Psoas muscle (tissue), 8 donors: Measurements from ENCODE around the gene ADAD2. TPM values are rescaled to one million over a fixed set of nuclear protein-coding genes. Genes with fewer than 3 reads are reported as not detected.

Experiments
- ATAC-seq, 4 donors: fragments of 200-7000 bp; cut with Tn5 transposase; one replicate each; pipeline ENCODE4 v1.9.1; 2020; ENCODE audit warnings: moderate library complexity in 3 of 4, mild to moderate bottlenecking in 2 of 4
- DNase-seq, 2 donors: peaks; one replicate each; pipeline ENCODE4 v3.0.0-alpha.2; 2020
- H3K27ac ChIP-seq: fragments of 200-600 bp; one replicate; pipeline ENCODE4 v1.8.0; 2022
- H3K27me3 ChIP-seq, 3 donors: fragments of 200-600 bp in 1 of 3; one replicate each; pipeline versions ENCODE4 v1.6.1 to v1.8.0; 2013 to 2022; ENCODE audit warnings: low read length in 2 of 3, mild to moderate bottlenecking in 2 of 3, moderate library complexity in 1 of 3; ENCODE audit not compliant: insufficient read depth in 3 of 3
- H3K36me3 ChIP-seq, 2 donors: fragments of 200-600 bp in 1 of 2; one replicate each; pipeline versions ENCODE4 v1.6.1 to v1.8.0; 2013 to 2022; ENCODE audit warnings: low read depth in 1 of 2, mild to moderate bottlenecking in 1 of 2, moderate library complexity in 1 of 2; ENCODE audit not compliant: insufficient read depth in 1 of 2
- H3K4me1 ChIP-seq: fragments of 200-600 bp; one replicate; pipeline ENCODE4 v1.8.0; 2022
- H3K4me3 ChIP-seq: fragments of 200-600 bp; one replicate; pipeline ENCODE4 v1.8.0; 2022; ENCODE audit warnings: mild to moderate bottlenecking
- H3K9me3 ChIP-seq: fragments of 200-600 bp; one replicate; pipeline ENCODE4 v1.8.0; 2022
- WGBS, 3 donors: extraction: QIAGEN DNeasy Blood & Tissue Kit; methylation state at CpG; one replicate each; pipeline versions ENCODE4 v1.1.6 to v1.1.7; 2013; 5-methylcytosine and 5-hydroxymethylcytosine counted together
- intact Hi-C, 2 donors: fragments of 100-400 bp; cut with DNase I; formaldehyde crosslinking; loops; one replicate each; pipeline versions ENCODE4 v1.11.0 to v1.14.2; 2022
- polyA plus RNA-seq, 3 donors: library from polyadenylated mRNA; stranded (reverse); fragments of 200-250 nt; gene quantifications; one replicate each; pipeline ENCODE4 v1.2.3, GENCODE V29; 2013
- total RNA-seq, 4 donors: library from RNA; stranded (reverse); fragmentation: NEBNext Ultra II Directional in 2 of 4; extraction: Animal tissue kit (Norgen Biotek cat#: 25700) in 2 of 4; gene quantifications; one replicate each; pipeline versions ENCODE4 v1.2.1 to v1.2.4, GENCODE V29; 2021 to 2023
- TF ChIP-seq, protein P1 (sequence below): fragments of 200-600 bp; IDR thresholded peaks from one replicate; pipeline ENCODE4 v1.8.0; 2022; ENCODE audit warnings: antibody characterized with exemption
- donor health status: healthy with polysubstance abuse.
- donor health status: DM: no; HTN: no; CAD: no; lungs with moderate emphysema.
- donor health status: Bipolar disorder and iron deficiency.
- donor health status: healthy.
- donor health status: DM: yes; HTN: yes; CAD: no.
- donor health status: DM: no; HTN: no; CAD: no.
- donor health status: DM: no; HTN: no; CAD: no.
- donor health status: DM: yes; HTN: yes; CAD: no.

ADAD2 gene
- total and polyA plus RNA-seq, 7 donors: 0.17 to 0.69 (median 0.18) TPM; not detected in 4

DNA sequence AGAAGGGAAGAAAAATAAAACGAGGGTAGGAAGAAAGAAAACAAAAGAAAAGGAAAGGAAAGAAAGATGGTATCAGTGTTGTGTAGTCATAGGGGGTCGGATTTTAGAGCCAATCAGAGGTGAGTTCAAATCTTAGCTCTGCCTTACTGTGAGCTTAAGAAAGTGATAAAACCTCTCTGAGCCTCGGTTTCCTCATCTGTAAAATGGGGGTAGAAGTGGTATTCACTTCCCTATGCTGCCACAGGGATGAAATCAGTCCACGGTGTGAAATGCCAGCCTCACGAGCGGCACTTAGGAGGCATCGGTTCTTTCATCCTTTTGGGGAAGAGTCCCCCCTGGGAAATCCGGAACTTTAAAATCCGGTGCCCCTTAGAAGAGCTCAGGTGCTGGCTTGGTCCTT lies 42.8 kb downstream of the ADAD2 start:
- Histone ChIP-seq H3K27ac (no peak overlapping the region), H3K36me3 (no peaks in the 10 kb centered on the region), H3K9me3 (no peaks in the 10 kb centered on the region), H3K27me3 (peaks cover 0 to 9% (median 0%) of the 10 kb centered on the region in 3 donors), H3K4me1 (no peaks in the 10 kb centered on the region), H3K4me3 (no peak overlapping the region)
- ATAC-seq (no peak), DNase-seq (no peak)
- WGBS, 3 donors: 80 to 90% (median 88%) methylated on average over 9 of the region's 9 CpGs
- TF ChIP-seq, protein P1, sequence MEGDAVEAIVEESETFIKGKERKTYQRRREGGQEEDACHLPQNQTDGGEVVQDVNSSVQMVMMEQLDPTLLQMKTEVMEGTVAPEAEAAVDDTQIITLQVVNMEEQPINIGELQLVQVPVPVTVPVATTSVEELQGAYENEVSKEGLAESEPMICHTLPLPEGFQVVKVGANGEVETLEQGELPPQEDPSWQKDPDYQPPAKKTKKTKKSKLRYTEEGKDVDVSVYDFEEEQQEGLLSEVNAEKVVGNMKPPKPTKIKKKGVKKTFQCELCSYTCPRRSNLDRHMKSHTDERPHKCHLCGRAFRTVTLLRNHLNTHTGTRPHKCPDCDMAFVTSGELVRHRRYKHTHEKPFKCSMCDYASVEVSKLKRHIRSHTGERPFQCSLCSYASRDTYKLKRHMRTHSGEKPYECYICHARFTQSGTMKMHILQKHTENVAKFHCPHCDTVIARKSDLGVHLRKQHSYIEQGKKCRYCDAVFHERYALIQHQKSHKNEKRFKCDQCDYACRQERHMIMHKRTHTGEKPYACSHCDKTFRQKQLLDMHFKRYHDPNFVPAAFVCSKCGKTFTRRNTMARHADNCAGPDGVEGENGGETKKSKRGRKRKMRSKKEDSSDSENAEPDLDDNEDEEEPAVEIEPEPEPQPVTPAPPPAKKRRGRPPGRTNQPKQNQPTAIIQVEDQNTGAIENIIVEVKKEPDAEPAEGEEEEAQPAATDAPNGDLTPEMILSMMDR: no peak
- intact Hi-C loops: no loop called here

DNA sequence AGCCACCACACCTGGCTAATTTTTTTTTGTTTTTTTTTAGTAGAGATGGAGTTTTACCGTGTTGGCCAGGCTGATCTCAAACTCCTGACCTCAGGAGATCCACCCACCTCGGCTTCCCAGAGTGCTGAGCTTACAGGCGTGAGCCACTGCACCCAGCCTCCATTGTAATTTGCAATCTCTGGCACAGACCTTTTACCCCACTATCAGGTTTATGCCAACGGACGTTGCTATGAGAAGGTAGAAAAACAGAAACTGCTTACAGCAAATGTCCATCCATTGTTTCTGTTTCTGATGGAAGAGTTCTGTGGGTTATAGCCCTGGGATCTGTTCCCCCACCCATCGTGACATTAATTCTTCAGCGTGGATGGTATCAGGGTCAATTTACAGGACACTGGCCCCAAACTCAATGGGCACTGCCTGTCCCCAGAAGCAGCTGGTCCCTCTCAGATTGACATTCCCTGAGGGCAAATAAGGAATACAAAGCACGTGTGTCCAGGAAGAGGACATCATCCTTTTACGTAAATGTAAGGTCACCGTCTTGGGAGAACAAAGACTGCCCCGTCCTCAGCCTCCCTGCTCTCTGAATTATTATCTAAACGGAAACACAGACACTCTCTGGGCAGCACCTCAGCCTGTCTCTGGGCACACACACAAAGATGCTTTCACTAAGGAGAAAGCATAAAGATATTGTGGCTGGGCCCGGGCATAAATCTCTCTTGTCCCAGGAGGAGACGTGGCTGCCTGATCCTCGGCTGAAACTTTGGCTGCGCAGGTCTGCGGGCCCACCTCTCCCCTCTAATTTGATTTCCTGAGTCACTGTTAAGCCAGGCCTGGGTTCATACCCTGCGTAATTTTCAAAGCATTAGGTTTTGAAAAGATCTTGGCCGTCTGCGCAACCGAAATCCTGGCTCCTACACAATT lies 43.6 kb downstream of the ADAD2 start:
- TF ChIP-seq, protein P1: no peak
- Histone ChIP-seq H3K27me3 (peaks cover 0 to 9% (median 2%) of the 10 kb centered on the region in 3 donors), H3K4me1 (no peaks in the 10 kb centered on the region), H3K36me3 (no peaks in the 10 kb centered on the region), H3K27ac (no peak overlapping the region), H3K4me3 (no peak overlapping the region), H3K9me3 (no peaks in the 10 kb centered on the region)
- ATAC-seq: no peak
- WGBS, 3 donors: 34 to 44% (median 41%) methylated on average over 21 of the region's 21 CpGs
- no peak for DNase-seq
- intact Hi-C loops: no loop called here

DNA sequence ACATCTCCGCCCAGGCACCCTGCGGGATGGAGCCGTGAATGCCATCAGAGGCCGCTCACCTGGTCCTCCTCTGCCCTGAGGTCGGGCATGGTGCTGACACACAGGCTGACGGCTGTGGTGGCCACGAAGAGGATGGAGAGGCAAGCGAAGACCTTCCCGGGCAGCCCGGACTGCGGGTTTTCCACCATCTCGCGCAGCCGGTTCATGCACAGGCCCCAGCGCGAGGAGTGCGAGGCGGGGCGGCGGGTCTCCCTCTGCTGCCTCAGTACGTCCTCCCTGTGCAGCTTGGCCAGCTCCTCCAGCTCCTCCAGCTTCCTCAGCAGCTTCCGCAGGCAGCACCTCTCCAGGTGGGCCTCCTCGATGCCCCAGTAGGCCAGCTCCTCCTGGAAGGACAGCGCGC lies 45.7 kb downstream of the ADAD2 start:
- DNase-seq (no peak), ATAC-seq (no peak)
- Histone ChIP-seq H3K4me3 (no peak overlapping the region), H3K36me3 (no peaks in the 10 kb centered on the region), H3K9me3 (no peaks in the 10 kb centered on the region), H3K27me3 (peaks cover 0 to 19% (median 9%) of the 10 kb centered on the region in 3 donors), H3K27ac (no peak overlapping the region), H3K4me1 (no peaks in the 10 kb centered on the region)
- 88 to 94% (median 92%) methylated on average over 25 of the region's 25 CpGs for WGBS, 3 donors
- intact Hi-C loops: no loop called here
- TF ChIP-seq, protein P1: no peak

DNA sequence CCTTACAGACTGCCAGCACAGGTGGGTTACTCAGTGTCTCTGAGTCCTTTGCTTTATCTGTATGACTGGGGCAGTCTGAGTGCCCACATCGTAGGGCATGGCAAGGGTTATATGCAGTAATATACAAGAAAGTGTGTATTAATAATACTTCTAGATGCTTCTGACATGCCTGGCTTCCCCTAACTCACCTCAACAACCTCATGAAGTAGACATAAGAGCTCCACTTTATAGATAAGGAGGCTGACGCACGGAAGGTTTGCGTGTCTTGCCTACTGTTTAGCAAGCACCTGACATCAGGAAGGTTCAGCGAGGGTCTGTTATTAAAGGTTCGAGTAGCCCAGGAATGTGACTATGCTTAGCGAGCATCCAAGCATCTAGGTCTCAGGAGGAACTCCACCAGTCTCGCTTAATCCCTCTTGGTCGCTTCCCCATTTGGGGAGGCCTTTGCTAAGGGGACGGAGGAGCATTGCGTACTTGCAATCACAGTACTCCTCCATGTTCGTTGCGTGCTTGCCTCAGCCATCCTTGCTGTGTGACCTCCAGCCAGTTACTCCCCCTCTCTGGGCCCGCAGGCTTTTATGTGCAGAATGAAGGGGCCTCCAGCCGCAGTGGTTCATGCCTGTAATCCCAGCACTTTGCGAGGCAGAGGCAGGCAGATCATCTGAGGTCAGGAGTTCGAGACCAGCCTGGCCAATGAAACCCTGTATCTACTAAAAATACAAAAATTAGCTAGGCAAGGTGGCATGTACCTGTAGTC lies 47.2 kb downstream of the ADAD2 start:
- intact Hi-C loops: no loop called here
- Histone ChIP-seq H3K27ac (no peak overlapping the region), H3K27me3 (peaks cover 0 to 19% (median 11%) of the 10 kb centered on the region in 3 donors), H3K4me1 (no peaks in the 10 kb centered on the region), H3K4me3 (no peak overlapping the region), H3K36me3 (no peaks in the 10 kb centered on the region), H3K9me3 (no peaks in the 10 kb centered on the region)
- no peak for DNase-seq
- WGBS, 3 donors: 89 to 92% (median 91%) methylated on average over 17 of the region's 17 CpGs
- TF ChIP-seq, protein P1: no peak
- ATAC-seq: no peak
